ENCODE data around the gene SGMS2.
A peak's percentile ranks its signal among the peaks of the same experiment; 100 is the strongest.

The SGMS2 gene

DNA sequence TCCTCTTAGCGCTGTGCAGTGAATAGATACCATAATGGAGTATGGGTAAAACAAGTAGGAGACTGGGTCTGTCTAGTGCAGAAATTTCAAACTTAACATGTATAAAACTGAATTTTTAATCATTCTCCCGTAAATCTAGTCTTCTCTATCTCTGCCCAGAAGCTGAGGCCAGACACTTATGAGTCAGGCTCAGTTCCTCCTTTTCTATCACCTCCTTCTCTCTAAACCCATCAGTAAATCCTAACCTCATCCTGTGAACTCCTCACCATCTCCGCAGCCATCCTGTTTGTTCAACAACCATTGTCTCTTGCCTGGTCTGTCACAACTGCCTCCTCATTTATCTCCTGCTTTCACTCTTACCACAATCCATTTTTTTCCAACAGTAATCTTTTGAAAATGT is 19.8 kb upstream of the SGMS2 start:
- no peaks in the 10 kb centered on the region for H3K36me3 ChIP-seq (ENCODE audit: insufficient read depth, low read length)
- H3K4me1 ChIP-seq (ENCODE audit: control insufficient read depth, insufficient read depth, low read length, unreplicated experiment), result peaks cover 13% of the 10 kb centered on the region
- no peak overlapping the region for H3K27ac ChIP-seq (ENCODE audit: low read depth, low read length)
- no peak overlapping the region for H3K4me3 ChIP-seq (ENCODE audit: low read depth, low read length)
- H2AFZ ChIP-seq (ENCODE audit: low read length, unreplicated experiment), result no peak overlapping the region
- no peaks in the 10 kb centered on the region for H3K27me3 ChIP-seq (ENCODE audit: insufficient read depth, low read length)
- H3K79me2 ChIP-seq (ENCODE audit: control insufficient read depth, insufficient read depth, low read length, unreplicated experiment), result no peaks in the 10 kb centered on the region

GRCh38 chr4:107806196-107806595 is 18.5 kb upstream of the SGMS2 start:
- Histone ChIP-seq H3K36me3 (ENCODE audit: insufficient read depth, low read length) (no peaks in the 10 kb centered on the region), H3K27ac (ENCODE audit: low read depth, low read length) (no peak overlapping the region), H3K79me2 (ENCODE audit: control insufficient read depth, insufficient read depth, low read length, unreplicated experiment) (no peaks in the 10 kb centered on the region), H3K27me3 (ENCODE audit: insufficient read depth, low read length) (no peaks in the 10 kb centered on the region), H2AFZ (ENCODE audit: low read length, unreplicated experiment) (no peak overlapping the region), H3K4me3 (ENCODE audit: low read depth, low read length) (no peak overlapping the region), H3K4me1 (ENCODE audit: control insufficient read depth, insufficient read depth, low read length, unreplicated experiment) (peaks cover 11% of the 10 kb centered on the region)

DNA sequence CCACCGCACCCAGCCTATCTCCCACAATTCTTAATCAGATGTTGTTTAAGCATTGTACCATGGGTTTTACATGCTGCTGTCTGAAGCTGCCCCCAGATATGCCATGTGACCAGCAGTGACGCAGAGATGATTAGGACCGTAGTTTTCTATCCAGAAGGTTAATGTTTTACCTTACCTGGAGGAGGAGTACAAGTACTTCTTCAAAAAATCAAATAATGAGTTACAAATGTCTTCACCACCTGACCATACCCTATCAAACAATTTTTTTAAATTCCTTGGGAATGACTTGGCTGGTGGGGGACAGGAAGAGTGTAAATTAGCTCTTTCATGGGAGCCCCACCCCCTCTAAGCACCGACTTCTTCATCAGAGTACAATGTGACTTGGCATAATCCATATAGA is 16.2 kb upstream of the SGMS2 start:
- H2AFZ ChIP-seq (ENCODE audit: low read length, unreplicated experiment), result no peak overlapping the region
- H3K79me2 ChIP-seq (ENCODE audit: control insufficient read depth, insufficient read depth, low read length, unreplicated experiment), result no peaks in the 10 kb centered on the region
- H3K36me3 ChIP-seq (ENCODE audit: insufficient read depth, low read length), result no peaks in the 10 kb centered on the region
- H3K4me1 ChIP-seq (ENCODE audit: control insufficient read depth, insufficient read depth, low read length, unreplicated experiment), result no peaks in the 10 kb centered on the region
- H3K27ac ChIP-seq (ENCODE audit: low read depth, low read length), result no peak overlapping the region
- no peaks in the 10 kb centered on the region for H3K27me3 ChIP-seq (ENCODE audit: insufficient read depth, low read length)
- no peak overlapping the region for H3K4me3 ChIP-seq (ENCODE audit: low read depth, low read length)

- H3K27me3 ChIP-seq (ENCODE audit: insufficient read depth, low read length), result no peaks in the 10 kb centered on the region
- H3K36me3 ChIP-seq (ENCODE audit: insufficient read depth, low read length), result no peaks in the 10 kb centered on the region
- H3K79me2 ChIP-seq (ENCODE audit: control insufficient read depth, insufficient read depth, low read length, unreplicated experiment), result no peaks in the 10 kb centered on the region
- H3K4me1 ChIP-seq (ENCODE audit: control insufficient read depth, insufficient read depth, low read length, unreplicated experiment), result no peaks in the 10 kb centered on the region
- no peak overlapping the region for H2AFZ ChIP-seq (ENCODE audit: low read length, unreplicated experiment)
- H3K27ac ChIP-seq (ENCODE audit: low read depth, low read length), result no peak overlapping the region
- H3K4me3 ChIP-seq (ENCODE audit: low read depth, low read length), result no peak overlapping the region
Observed at GRCh38 chr4:107809210-107809609, 15.5 kb upstream of the SGMS2 start.

DNA sequence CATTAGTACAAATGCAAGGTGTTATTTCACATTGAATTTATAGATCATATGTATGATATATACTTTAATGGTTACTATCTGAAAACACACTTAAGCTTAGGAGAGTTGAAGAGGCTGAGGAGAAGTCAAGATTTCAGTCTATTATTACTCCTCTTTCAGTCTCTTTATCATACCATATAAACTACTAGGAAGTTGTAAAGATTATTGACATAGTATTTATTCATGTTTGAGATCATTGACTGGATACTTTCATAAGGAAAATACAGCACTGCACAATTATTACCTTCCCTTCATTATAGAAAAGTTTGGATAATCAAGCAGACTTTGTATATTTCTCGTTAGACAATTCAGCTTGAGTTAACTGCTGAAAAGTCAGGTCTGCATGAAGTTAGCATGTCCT is 10.0 kb upstream of the SGMS2 start:
- Histone ChIP-seq H3K4me1 (ENCODE audit: control insufficient read depth, insufficient read depth, low read length, unreplicated experiment) (peaks cover 8% of the 10 kb centered on the region), H3K27me3 (ENCODE audit: insufficient read depth, low read length) (no peaks in the 10 kb centered on the region), H3K27ac (ENCODE audit: low read depth, low read length) (no peak overlapping the region), H3K36me3 (ENCODE audit: insufficient read depth, low read length) (no peaks in the 10 kb centered on the region), H2AFZ (ENCODE audit: low read length, unreplicated experiment) (no peak overlapping the region), H3K4me3 (ENCODE audit: low read depth, low read length) (no peak overlapping the region), H3K79me2 (ENCODE audit: control insufficient read depth, insufficient read depth, low read length, unreplicated experiment) (no peaks in the 10 kb centered on the region)

- no peak overlapping the region for H3K27ac ChIP-seq (ENCODE audit: low read depth, low read length)
- no peaks in the 10 kb centered on the region for H3K27me3 ChIP-seq (ENCODE audit: insufficient read depth, low read length)
- peaks cover 8% of the 10 kb centered on the region for H3K4me1 ChIP-seq (ENCODE audit: control insufficient read depth, insufficient read depth, low read length, unreplicated experiment)
- H3K4me3 ChIP-seq (ENCODE audit: low read depth, low read length), result no peak overlapping the region
- H3K79me2 ChIP-seq (ENCODE audit: control insufficient read depth, insufficient read depth, low read length, unreplicated experiment), result no peaks in the 10 kb centered on the region
- peak overlapping the region; percentile 52 for H2AFZ ChIP-seq (ENCODE audit: low read length, unreplicated experiment)
- no peaks in the 10 kb centered on the region for H3K36me3 ChIP-seq (ENCODE audit: insufficient read depth, low read length)
Observed at GRCh38 chr4:107815158-107815557, 9.6 kb upstream of the SGMS2 start.

- Histone ChIP-seq H3K4me3 (ENCODE audit: low read depth, low read length) (no peak overlapping the region), H3K4me1 (ENCODE audit: control insufficient read depth, insufficient read depth, low read length, unreplicated experiment) (peaks cover 8% of the 10 kb centered on the region), H3K36me3 (ENCODE audit: insufficient read depth, low read length) (no peaks in the 10 kb centered on the region), H3K27ac (ENCODE audit: low read depth, low read length) (no peak overlapping the region), H3K79me2 (ENCODE audit: control insufficient read depth, insufficient read depth, low read length, unreplicated experiment) (no peaks in the 10 kb centered on the region), H2AFZ (ENCODE audit: low read length, unreplicated experiment) (no peak overlapping the region), H3K27me3 (ENCODE audit: insufficient read depth, low read length) (no peaks in the 10 kb centered on the region)
Observed at GRCh38 chr4:107818301-107818910, 6.3 kb upstream of the SGMS2 start.

GRCh38 chr4:107823870-107824349 is 822 bp upstream of the SGMS2 start:
- Histone ChIP-seq H3K27me3 (ENCODE audit: insufficient read depth, low read length) (no peaks in the 10 kb centered on the region), H3K36me3 (ENCODE audit: insufficient read depth, low read length) (no peaks in the 10 kb centered on the region), H3K27ac (ENCODE audit: low read depth, low read length) (peak overlapping the region; percentile 95), H3K4me1 (ENCODE audit: control insufficient read depth, insufficient read depth, low read length, unreplicated experiment) (peaks cover 18% of the 10 kb centered on the region), H3K79me2 (ENCODE audit: control insufficient read depth, insufficient read depth, low read length, unreplicated experiment) (peaks cover 34% of the 10 kb centered on the region), H3K4me3 (ENCODE audit: low read depth, low read length) (peak overlapping the region; percentile 92), H2AFZ (ENCODE audit: low read length, unreplicated experiment) (peak overlapping the region; percentile 99)

GRCh38 chr4:107825072-107825824 is 516 bp downstream of the SGMS2 start:
- Histone ChIP-seq H3K4me3 (ENCODE audit: low read depth, low read length) (peak overlapping the region; percentile 92), H3K27me3 (ENCODE audit: insufficient read depth, low read length) (no peaks in the 10 kb centered on the region), H3K36me3 (ENCODE audit: insufficient read depth, low read length) (peaks cover 6% of the 10 kb centered on the region; the same call in 1 of the 2 replicates), H3K4me1 (ENCODE audit: control insufficient read depth, insufficient read depth, low read length, unreplicated experiment) (peaks cover 18% of the 10 kb centered on the region), H3K79me2 (ENCODE audit: control insufficient read depth, insufficient read depth, low read length, unreplicated experiment) (peaks cover 45% of the 10 kb centered on the region), H2AFZ (ENCODE audit: low read length, unreplicated experiment) (peak overlapping the region; percentile 99), H3K27ac (ENCODE audit: low read depth, low read length) (peak overlapping the region; percentile 95)

GRCh38 chr4:107826421-107826980 is 1.8 kb downstream of the SGMS2 start:
- Histone ChIP-seq H3K27me3 (ENCODE audit: insufficient read depth, low read length) (no peaks in the 10 kb centered on the region), H3K4me1 (ENCODE audit: control insufficient read depth, insufficient read depth, low read length, unreplicated experiment) (peaks cover 18% of the 10 kb centered on the region), H3K27ac (ENCODE audit: low read depth, low read length) (peak overlapping the region; percentile 95; the same call in 1 of the 2 replicates), H2AFZ (ENCODE audit: low read length, unreplicated experiment) (no peak overlapping the region), H3K4me3 (ENCODE audit: low read depth, low read length) (peak overlapping the region; percentile 92), H3K36me3 (ENCODE audit: insufficient read depth, low read length) (peaks cover 8% of the 10 kb centered on the region; the same call in 1 of the 2 replicates), H3K79me2 (ENCODE audit: control insufficient read depth, insufficient read depth, low read length, unreplicated experiment) (peaks cover 57% of the 10 kb centered on the region)

Measured in ACC112 (cell line).